ENCODE measurements around the gene FAM193B.

FAM193B gene

DNA sequence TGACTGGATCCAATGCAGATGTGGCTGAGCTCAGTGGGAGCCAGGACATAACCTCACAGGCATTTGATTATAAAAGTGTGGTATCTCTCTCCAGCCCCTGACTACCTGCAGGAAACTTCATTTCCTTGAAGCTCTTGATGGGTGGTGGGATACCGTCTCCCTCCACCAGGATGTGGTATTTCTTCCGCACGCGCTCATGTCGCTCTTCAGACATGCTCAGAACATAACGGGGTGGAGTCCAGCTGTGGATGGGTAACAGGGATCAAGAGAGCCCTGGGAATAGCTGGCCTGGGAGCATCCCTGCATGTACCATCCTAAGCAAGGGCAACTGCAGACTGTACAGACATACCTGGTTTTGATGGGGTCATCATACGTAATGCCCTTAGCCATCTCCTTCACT lies 38.8 kb downstream of the FAM193B start:
- DNase-seq (ENCODE audit: low read depth in 2 of 2) = no peak

DNA sequence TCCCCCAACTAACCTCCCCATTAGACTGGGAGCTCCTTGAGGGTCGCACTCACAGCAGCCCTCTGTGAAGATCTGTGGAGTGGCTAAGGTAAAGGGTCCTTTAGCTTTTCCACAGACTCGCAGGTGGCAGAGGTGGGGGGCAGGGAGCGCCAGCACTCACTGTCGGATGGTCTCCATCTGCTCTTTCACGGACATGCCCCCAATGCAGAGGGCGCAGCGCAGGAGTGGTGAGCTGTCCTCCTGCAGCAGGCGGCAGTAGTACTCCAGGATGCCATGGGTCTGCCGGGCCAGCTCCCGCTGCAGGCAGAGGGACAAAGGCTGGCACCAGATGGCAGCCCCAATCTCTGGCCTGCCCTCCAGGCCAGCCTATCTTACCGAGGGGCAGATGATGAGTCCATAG lies 39.8 kb downstream of the FAM193B start:
- no peak for DNase-seq (ENCODE audit: low read depth in 2 of 2)

DNA sequence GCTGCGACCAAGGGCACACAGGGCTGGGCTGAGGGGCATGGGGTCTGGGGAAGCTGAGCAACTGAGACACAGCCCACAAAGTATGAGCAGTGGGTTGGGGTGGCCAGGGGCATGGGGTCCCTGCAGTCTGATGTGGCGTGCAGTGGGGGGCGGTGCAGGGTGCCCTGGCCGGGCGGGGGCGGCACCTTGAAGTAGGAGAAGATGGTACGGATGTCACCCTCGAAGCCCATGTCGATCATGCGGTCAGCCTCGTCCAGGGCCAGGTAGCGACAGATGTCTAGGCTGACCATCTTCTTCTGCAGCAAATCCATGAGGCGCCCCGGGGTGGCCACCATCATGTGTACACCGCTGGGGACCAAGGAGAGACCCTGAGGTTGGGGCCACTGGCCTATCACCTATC lies 40.9 kb downstream of the FAM193B start:
- no peak for DNase-seq (ENCODE audit: low read depth in 2 of 2)

DNA sequence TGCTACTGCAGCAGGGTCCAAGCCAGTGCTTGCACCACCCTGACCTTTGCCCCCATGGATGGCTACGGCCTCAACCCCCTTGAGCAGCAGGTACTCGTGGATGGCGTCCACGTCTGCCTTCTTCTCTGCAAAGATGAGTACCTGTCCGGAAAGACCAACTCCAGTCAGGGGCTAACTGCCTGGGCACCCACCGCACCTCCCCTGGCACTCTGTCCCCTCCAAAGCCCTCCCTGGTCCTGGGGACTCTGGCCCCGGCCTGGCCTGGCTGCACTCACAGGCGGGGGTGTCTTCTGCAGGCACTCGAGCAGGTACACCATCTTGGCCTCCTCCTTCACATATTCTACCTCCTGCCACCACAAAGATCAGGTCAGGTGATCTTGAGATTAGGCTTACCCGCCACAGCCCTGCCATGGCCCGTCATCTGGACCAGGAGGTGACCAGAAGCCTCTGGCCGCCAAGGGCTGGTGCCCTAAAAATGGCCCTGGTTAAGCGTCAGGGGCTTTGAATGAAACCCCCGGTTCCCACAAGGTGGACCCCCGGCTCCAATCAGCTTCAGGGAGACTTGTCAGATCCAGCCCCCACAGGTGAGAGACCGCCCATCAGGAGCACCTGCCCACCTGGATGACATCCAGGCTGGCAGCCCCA lies 41.5 kb downstream of the FAM193B start:
- DNase-seq (ENCODE audit: low read depth in 2 of 2) = no peak

DNA sequence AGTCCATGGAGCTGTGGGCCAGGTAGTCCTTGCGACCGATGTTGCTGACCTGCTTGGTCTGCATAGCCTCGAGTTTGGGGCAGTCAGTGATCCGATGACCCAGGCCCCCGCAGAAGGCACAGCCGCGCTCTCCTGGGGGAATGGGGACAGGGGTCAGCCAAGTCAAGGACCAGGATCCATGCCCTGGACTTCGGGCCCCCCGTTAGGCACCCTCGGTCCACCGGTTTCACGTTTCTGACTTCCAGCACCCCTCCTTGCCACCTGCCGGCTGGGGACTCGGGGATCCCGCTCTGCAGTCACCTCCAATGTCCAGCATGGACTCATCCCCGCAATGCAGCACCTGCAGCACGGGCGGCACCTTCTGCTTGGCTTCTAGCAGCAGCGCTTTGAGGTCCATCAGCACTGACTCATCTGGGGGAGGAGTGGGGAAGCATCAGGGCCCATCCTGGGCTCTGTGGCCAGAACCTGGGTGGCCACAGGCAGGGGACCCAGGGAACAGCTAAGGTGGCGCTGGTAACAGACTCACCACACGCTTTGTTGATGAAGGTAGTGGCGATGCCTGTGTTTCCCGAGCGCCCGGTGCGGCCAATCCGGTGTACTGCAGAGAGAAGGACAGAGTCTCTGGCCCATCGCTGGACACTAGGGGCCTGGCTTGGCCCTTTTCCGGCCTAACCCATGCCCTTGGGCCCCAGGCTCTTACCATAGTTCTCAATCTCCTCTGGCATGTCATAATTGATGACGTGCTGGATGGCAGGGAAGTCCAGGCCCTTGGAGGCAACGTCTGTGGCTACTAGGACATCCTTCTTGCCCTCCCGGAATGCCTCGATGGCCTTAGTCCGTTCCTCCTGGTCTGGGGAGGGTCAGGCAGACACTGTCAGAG lies 42.3 kb downstream of the FAM193B start:
- no peak for DNase-seq (ENCODE audit: low read depth in 2 of 2)

DNA sequence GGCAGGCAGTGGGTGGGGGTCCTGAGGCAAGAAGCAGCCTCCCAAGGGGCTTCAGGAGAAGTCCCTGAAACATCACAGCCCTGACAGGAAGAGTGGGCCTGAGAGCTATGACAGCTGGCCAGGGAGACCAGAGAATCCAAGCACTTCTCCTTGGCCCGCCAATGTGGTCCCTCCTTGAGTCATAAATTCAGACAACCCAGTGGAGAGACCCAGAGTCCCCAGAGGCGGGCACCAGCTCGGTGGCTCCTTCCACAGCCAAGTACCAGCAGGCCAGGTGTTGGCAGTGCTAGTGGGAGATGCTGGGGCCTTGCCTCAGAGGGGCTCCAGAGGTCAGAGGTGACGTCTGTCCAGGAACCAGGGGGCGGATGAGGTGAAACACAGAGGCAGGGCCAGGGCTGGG lies 43.2 kb downstream of the FAM193B start:
- no peak for DNase-seq (ENCODE audit: low read depth in 2 of 2)

DNA sequence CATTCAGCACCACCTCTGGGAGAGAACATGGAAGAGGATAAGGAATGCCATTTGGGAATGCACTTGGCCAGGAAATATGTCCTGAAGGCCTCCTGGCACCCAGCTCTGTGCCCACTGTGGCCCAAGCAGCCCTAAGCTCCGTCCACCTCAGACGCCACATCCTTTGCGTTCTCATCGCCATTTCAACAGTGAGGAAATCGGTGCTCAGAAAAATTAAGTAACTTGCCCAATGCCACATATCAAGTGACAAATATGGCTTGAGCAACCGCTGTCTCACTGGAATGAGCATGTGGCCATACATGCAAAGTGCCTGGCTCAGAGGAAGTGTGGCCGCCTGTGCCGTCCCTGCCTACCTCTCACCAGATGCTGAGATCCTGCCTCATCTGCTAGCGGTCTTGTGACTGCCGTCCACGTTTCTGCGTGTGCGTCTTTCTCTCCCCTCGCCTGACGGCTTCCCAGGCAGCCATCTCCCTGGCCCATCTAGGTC lies 43.8 kb downstream of the FAM193B start:
- DNase-seq (ENCODE audit: low read depth in 2 of 2) = no peak

DNA sequence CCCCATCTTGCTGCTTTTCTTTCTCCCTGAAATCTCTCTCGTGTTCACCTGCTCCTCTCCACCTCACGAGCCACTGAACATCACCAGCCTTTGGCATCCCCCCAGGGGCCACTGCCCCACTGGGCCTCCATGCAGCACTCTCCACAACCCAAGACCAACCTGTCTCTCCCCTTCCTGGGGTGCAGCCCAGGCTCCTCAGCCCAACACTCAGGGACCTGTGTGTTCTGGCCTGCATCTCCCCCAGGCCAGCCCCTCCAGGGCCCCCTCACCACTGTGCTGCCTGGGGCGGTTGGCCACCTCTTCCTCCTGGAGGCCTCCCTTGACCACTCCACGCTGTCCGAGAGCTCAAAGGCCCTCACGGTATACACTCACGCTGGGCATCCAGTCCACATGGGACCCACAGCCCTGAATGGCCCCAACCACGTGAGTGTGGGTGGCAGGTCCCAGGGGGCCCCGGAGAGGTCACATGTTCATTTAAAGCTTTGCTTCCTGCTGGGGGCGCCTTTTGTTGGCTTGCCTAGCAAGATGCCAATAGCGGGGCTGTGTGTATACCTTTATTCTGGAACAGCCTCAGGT lies 44.3 kb downstream of the FAM193B start:
- no peak for DNase-seq (ENCODE audit: low read depth in 2 of 2)

DNA sequence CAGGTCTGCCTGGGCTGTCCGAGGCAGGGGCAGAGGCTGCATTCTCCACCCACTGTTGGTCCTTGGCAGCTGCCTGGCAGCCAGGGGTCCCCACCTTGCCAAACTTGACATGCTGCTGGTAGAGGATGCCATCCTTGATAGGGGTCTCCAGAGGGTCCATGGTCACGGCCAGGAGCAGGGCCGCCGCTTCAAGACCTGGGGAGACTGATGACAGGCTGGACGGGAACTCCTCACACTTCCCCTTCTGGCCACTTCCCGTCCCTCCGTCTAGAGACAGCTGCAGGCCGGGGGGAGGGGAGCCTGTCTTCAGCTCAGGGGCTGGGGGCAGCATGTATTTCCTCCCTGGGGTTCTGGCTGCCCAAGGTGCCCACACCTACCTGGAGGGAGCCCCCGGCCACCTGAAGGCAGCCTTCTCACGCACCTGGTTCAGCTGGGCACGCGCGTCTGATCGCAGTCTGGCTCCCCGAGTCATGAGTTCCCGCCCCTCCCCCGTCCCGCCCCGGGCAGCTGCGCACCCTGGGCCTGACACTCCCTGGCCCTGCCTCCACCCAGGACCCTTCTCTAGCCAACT lies 44.9 kb downstream of the FAM193B start, which contains the start of gene DOK3:
Gene DOK3 (minus strand): TSS at position 446 of the 571 bp plus-strand sequence. CDS start 286 bp downstream, at position 160.
- DNase-seq (ENCODE audit: low read depth in 2 of 2) = no peak

DNA sequence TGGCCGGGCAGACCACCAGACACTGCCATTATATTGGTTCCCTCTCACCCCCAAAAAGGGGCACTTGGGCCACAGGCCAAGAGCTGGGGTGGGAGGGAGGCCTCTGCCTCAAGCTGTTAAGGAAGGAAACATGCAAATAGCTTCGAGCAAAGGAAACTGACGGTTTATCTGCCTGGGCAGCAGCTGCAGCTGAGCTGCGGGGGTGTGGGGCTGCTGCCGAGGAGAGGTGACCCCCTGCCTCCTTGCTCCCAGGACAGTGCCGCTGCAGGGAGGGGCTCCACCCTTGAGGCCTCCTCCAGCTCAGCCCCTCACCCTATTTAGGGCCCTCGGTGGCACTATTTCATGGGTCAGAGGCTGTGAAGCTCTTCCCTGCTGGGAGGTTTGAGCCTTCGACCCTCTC lies 45.5 kb downstream of the FAM193B start:
- DNase-seq (ENCODE audit: low read depth in 2 of 2) = no peak

DNA sequence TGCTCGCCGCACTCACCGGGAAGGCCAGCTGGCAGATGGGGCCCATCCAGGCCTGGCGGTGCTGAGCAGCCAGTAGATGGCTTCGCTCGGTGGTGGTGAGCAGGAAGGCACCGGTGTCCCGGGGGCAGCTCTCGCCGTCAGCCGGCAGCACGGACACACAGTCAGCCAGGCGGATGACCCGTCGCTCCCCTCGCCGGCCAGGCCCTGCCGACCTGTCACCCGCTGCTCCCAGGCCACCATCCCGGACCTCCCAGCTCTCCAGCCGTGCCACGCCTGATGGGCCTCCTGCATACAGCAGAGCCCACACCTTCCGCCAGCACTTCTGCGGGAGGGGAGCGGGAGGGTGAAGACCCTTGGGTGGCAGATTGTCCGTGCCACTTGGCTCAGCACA lies 46.1 kb downstream of the FAM193B start:
- no peak for DNase-seq (ENCODE audit: low read depth in 2 of 2)

DNA sequence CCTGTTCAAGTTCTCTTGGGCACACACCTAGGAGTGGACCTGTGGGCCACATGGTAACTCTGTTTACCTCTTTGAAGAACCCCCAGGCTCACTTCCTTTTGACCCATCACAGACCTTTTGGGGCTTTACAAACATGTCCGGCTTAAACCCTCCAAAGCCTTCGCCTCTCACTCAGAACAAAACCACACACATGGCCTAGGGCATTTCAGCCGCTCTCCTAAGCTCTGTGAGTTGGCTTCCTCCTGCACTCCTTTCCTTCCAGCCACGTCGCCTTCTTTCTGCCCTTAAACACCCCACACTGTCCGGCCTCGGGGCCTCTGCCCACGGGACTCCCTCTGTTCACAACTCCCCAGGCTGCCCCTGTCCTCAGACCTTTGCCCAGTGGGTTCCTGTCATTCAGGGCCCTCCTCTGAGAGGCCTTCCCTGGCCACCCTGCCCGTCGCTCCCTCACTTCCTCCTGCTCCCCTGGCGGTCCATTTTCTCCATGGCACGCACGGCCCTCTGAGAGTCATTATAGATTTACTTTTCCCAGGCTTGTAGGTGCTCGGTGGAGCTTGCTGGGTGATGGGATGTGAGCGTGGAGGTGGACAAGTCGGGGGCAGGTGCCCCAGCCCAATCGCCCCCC lies 46.7 kb downstream of the FAM193B start:
- DNase-seq (ENCODE audit: low read depth in 2 of 2) = no peak

DNA sequence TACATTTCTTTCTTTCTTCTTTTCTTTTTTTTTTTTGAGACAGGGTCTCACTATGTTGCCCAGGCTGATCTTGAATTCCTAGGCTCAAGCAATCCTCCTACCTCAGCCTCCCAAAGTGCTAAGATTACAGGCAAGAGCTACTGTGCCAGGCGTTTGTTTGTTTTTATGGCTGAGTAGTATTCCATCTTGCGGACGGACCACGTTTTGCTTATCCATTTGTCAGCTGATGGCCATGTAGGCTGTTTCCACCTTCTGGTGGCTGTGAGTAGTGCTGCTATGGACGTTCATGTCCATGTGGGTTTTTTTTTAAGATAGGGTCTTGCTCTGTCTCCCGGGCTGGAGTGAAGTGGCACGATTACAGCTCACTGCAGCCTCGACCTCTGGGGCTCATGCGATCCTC lies 47.2 kb downstream of the FAM193B start:
- no peak for DNase-seq (ENCODE audit: low read depth in 2 of 2)

DNA sequence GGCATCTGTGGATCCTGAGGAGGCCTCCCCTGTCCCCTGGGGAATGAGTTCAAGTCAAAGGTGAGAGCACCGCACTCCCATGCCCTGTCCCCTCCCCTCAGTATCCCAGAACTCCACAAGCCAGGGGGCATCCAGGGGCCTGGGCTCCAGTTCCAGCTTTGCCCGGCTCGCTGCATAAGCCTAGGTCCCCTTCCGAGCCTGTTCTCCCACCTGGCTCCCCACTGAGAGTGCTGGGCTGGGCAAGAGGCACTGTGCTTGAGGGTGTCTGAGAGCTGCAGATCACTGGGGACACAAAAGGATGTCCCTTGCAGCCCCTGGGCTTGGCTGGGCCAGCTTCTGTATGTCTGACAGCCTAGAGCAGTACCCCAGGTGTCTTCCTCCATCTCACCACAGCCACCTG lies 49.3 kb downstream of the FAM193B start:
- no peak for DNase-seq (ENCODE audit: low read depth in 2 of 2)

DNA sequence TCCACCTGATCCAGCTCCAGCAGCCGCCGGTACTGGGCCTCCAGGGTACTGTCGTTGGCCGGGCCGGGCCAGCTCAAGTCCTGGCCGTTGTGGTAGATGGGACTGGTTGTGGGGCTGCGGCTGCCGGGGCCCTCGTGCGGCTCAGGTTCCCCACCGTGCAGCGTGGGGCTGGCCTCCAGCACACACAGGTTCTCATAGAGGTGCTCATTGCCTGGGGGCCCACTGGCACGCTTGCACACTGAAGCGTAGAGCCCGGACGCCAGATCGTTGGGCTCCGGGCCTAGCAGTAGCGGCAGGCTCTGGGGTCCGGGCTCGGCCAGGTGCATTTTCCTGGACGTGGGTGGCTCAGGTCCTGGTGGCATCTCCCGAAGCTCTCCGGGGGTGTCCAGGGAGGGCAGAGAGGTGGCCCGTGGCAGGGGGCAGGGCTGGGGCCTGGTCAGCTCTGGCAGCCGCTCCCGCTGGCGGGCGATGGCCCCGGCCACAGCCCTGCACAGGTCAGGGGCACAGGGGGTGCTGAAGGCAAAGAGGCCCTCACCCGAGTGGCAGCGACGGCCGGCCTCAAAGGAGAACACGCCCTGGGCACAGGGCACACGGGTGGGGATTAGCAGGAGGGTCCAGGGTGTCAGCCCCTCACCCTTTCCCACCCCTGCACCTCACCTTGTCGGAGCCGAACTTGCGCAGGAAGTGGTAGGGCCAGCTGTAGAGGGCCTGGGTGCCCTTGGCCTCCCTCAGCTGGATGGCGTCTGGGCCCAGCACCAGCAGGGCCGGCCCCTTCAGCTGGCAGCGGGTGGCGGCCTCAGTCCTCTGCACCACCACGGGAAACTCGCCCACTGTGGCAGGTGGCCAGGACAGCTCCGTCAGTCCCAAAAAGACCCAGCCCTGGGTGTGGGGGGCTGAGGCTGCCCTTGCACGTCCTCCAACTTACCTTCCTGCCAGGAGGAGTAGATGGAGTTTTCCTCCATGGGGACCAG lies 50.0 kb downstream of the FAM193B start:
- no peak for DNase-seq (ENCODE audit: low read depth in 2 of 2)

DNA sequence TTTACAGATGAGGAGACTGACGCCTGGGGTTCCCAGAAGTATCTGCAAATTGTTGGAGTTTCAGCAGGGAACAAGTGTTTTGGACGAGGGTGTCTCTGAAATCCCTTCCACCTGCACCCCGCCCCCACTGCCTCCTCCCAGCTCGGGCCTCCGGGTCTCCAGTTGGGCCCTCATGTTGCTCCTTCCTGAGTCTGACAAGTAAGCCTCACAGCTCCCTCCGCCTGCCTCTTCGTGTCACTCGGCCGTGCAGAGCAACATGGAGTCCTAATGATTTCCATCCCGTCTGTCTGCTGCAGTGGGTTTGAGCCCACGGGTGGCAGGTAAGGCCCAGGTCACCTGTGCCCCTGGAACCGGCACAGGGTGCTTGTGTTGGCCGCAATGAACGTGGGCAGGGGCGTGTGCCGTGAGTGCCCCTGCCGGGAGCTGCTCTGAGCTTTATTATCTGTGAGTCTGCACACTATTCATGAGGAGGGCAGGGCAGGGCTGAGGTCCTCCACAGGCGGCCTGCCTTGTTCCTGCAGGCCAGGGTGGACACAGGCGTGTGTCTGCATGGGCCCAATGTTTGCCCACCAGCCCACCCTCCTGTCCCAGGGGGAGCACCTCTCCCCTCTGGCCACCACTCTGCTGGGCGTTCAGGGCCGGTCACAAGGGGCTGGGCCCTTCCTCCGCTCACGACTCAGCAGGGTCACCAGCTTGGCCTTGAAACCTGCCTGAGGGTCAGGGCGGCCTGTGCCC lies 50.8 kb downstream of the FAM193B start:
- no peak for DNase-seq (ENCODE audit: low read depth in 2 of 2)

DNA sequence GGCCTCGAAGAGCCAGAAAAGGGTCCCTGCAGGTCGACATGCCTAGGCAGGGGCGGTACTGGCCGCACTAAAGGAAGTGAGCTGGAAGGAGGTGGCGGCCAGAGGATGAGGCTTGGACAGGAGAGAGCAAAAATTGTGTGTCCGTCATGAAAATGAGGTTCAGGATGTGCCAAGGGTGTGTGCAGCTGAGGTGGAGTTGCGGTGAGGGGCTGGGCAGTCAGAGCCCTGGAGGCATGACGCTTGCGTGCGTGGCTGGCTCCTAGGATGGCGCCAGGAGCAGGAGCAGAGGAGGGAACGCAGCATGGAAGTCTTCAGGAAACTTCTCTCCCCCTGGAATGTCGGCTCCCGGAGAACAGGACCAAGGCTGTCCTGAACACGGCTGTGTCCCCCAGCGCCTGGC lies 51.5 kb downstream of the FAM193B start:
- DNase-seq (ENCODE audit: low read depth in 2 of 2) = no peak

DNA sequence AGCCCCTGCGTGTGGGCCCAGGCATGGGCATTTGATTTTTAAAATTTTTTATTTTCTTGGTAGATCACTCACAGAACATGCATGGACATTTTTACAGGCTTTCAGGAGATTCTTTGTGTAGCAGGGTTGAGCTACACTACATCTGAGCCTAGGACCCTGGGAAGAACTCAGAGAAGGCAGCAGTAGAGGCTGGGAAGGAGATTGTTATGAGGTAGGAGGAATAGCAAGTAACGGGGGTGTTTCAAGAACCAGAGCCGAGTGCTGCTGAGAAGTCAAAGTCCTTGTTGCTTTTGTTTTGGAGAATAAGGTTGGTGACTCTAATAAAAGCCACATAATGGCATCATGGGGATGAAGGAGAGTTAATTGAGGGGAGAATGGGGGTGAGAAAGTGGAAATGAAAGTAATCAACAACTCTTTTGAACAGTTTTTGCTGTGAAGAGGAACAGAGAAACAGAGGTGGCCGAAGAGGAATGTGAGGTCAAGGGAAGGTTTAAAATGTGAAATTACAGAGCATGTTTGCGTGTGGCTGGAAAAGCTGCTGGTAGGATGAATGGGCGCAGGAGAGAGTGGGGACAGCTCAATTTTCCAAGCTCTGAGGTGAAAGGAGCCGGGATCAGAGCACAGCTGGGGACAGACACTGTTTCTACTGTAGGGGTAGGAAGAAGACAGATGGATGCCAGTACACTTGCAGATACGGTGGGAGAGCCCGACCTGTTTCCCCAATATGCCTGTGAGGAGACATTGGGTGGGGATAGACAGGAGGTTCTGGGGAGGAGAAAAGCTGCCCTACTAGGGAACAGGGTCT lies 52.3 kb downstream of the FAM193B start:
- no peak for DNase-seq (ENCODE audit: low read depth in 2 of 2)
